NCI-H146 treated with DMSO at 0.1 percent for 48 hours (cell line): Measurements from ENCODE around the gene CCDC187.

ENCODE experiments used
- DNase-seq: peaks from one replicate; lab custom pipeline; 2025; ENCODE audit not compliant: unreplicated experiment; lab: John Stamatoyannopoulos, UW

Gene CCDC187

DNA sequence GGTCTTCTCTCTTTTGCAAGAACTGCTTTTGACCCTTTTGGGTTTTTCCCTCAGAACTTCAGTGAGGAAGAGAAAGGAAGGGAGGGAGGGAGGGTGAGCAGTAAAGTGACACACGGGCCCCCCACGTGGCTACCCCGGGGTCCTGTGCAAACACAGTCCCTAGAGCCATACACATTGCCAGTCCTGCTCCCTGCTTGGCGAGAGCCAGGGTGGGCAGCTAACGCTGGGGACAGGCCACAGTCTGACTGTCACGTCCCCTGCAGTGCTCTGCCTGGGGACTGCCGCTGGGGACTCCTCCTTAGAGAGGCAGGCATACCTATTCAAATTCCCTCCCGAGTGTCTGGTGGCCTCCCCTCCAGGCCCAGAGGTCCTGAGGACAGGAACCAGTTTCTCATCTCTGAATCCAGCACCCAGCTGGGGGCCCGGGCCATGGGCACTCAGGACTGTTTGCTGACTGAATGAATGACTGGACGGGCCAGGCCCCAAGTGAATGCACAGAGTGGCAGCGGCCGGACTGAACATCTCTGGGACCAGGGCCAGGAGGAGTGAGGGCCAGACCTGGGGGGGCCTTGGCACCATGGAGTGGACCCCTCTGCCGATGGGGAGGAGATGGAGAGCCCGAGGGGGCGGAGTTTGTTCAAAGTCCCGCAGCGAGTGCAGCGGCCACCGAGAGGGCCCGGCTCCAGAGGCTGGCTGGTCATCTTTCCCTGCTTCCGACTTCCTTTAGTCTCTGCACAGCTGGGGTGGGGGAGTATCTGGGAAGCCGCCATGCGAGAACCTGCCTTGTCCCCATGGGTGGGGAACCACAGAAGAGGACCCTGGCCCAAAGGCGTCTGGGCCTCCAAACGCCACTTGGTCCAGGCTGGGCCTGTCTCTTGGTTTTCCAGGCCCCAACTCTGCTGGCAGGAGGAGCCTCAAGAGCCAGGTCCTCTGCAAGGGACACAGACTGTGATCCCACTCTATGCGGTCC is 5.8 kb downstream of the CCDC187 start:
- DNase-seq, result no peak

DNA sequence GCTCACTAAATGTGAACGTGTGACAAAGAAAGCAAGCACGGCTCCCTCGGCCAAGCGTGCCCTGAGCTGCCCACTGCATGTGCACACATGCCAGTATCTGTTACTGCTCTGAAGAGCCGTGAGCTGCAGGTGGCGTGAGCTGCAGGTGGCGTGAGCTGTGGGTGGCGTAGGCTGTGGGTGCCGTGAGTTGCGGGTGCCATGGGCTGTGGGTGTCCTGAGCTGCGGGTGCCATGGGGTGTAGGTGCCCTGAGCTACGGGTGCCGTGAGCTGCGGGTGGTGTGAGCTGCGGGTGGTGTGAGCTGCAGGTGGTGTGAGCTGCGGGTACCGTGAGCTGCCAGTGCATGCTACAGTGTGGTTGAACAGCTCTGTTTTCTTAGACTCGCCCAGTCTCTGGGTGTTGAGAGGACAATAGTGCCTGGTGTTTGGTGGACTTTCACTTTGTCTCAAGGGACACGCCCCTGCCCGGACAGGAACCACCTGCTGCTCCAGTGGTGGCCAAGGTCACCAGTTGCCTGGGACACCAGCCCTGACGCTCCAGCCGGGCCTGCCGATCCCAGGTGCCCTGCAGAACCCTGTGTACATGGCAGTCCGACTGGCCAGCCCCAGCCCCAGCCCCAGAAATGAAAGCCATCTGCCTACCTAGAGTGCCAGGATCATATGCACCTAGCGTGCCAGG is 6.7 kb downstream of the CCDC187 start:
- DNase-seq, result peak; percentile 89

DNA sequence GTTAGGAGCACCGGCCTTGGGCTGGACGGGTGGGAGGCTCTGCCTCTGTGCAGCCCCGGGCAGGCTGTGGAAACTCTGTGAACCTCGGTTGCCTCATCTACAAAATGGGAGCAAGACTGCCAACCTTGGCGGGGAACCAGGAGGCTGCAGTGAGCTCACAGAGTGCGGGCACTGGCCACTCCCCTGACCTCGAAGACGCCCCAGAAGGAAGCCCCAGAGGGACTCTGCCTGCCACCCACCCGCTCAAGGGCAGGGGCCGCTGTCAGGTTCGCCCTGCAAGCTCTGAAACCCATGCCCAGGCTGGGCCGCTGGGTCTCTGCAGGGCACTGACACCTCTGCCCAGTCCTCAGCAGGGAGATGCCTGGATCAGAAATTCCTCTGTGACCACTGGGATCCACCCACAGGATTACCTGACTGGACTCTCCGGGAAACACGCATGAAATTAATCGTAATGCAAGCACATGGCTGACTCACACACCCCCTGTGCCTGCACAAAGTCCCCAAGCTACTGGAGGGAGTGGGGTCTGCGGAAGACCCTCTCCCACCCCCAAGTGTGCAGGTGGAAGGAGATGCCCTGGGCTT is 7.4 kb downstream of the CCDC187 start:
- DNase-seq, result no peak

DNA sequence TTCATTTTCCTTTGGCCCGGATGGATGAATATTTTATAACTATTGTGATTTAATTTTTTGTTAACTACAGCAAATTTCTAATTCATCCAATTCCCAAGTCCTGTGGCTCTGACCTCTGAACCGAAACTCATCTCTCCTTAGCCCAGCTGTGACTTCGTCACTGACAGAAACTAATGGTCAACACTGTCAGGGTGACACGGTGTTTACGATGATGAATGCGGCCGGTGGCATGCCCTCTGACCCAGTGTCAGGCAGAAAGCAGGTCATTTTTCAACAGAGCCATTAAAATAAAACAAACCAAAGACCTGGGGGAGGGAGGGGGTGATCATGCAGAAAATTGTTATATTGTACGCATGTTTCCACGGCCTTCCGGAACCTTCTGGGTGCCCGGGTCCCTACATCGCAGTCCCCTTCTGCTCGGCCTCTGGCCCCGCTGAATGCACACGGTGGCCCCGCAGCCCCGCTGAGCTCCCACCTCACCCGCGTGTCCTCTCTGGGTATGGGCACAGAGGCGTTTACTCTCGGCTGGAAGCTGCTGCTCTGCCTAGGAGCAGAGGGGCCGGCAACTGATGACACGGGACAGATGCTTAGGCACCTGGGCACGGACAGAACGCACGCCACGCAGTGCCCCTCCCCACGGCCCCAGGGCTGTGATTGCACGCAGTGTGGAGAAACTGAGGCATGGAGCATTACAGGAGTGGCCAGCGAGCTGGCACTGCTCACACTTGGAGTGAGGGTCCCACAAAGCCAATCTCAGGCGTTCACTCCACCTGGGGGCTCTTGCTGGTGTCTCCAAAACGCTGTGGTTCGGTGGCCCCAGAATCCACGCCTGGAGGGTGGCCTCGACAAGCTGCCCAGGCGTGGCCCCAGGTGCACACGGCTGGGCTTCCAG is 8.1 kb downstream of the CCDC187 start:
- DNase-seq, result no peak

DNA sequence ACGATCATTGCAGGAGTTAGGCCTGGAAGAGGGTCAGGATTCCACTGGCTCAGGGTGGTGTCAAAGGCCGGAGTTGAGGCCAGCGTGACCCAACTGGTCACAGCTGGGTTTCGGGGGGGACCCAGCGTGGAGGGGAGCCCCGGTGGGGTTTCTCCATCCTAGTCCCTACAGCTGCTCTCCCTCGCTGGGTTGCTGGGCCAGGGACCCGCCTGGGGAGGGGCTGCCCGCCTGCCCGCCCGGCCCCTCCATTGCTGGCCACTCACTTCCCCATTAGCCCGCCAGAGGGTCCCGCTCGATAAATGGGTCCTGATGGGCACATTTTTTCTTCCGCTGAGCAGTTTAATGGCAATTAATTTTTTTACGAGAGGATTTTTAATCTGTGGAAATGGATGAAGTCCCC is 8.8 kb downstream of the CCDC187 start:
- DNase-seq, result no peak

DNA sequence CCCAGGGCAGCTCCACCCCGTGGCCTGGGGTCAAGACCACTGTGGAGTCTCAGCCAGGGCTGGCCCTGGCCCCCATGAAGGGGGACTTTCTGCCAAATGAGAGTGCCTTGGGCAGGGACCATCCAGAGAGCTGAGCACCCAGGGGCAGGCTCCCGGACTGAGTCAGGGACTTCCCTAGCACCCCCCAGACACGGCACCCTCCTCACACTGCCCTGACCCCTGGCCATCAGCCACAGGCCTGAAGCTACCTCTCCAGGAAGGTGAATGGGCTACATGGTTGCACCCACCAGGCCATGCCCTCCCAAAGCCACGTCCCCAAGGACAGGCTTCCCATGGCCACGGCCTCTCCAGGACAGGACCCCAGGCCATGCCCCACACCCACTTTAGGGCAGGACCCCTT is 9.5 kb downstream of the CCDC187 start:
- DNase-seq, result no peak

DNA sequence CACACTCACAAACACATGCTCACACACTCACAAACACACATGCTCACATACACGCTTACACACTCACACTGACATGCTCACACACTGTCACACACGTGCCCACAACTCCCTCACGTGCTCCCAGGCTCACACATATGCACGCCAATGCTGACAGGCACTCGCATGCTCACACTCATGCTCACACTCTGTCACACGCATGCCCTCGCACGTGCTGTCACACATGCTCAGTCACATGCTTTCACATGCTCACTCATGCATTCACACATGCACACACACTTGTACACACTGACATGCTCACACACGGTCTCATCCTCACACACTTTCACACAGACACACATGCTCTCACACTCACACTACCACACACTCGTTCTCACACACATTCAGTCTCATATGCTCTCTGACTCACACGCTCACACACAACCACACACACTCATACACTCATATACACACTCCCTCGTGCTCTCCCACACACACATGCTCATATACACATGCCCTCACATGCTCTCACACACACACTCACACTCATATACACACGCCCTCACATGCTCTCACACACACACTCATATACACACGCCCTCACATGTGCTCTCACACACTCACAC is 10.3 kb downstream of the CCDC187 start:
- DNase-seq, result no peak

DNA sequence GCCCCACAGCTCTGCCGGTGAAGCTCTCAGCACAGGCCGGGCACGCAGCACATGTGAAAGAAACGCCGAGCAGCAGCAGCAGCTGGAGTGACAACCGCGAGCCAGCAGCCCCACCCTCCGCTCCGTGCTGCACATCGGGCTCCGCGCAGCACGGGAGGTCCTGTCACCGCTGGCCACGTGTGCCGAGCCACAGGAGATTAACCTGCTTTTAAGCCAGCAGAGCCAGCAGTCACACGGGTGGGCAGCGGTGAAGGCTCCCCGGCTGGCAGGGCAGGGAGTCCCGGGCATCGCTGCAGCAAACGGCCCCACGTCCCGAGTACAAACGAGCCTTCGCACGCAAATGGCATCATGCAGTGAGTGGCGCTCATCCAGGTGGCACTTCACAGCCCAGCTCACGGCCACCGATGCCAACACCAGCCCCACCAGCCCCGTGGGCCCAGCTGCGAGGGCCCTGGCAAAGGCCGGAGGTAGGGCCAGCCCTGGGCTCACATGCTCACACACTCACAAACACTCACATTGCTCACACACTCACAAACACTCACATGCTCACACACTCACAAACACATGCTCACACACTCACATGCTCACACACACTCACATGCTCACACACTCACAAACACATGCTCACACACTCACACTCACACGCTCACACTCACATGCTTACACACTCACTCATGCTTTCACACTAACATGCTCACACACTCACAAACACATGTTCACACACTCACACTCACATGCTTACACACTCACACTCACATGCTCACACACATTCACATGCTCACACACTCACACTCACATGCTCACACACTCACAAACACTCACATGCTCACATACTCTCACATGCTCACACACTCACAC is 11.1 kb downstream of the CCDC187 start:
- DNase-seq, result no peak

DNA sequence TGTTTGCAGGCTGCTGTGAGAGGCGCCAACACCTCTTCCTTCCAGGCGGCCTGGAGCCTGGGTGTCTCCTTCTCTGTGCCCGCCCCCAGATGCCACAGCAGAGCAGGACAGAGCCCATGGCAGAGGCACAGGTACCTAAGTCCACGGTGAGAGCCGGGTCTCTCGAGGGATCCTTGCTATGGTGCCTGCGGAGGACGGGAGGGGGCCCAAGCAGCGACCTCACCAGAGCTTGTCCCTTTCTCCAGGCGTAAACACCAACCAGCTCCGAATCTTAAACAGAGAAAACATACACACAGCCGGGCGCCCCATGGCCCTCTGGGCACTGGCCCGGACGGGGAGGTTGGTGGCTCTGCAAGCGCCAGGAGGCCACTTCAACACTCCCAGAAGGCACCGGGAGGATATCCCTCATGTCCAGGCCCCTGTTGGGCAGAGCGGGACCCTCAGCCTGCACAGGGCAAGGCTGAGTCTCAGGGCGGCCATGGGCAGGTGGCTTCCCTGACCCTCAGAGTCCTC is 11.8 kb downstream of the CCDC187 start:
- no peak for DNase-seq

DNA sequence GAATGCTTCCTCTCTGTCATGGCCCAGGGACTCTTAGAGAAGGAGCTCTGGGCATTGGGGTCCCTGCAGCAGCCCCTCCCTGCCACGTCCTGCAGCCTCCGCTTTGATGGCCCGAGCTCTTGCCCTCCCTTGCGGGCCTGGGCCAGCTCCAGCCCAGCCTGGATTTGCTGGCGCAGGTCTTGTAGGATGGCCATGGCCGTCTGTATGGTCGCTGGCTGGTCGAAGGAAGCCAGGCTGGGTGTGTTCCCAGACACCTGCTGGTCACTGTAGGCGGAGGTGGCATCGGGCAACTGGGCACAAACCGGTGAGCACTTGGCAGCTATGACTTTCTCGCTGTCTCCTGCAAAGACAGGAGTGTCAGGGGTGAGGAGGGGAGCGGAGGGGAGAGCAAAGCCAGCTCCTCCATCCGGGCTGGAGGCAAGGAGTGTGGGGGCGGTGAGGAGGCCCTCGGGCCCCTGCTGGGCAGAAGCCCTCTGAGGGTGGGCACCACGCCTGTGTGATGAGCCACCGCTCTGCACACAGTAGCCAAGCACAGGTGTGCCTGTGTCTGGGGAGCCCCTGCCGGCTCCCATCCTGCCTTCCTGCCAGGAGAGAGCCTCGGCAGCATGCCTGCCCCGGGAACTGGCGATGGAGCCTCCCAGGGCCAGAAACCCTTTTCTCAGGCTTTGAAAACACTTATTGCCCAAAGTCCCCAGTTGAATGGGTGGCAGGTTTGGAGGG is 12.4 kb downstream of the CCDC187 start:
- no peak for DNase-seq

DNA sequence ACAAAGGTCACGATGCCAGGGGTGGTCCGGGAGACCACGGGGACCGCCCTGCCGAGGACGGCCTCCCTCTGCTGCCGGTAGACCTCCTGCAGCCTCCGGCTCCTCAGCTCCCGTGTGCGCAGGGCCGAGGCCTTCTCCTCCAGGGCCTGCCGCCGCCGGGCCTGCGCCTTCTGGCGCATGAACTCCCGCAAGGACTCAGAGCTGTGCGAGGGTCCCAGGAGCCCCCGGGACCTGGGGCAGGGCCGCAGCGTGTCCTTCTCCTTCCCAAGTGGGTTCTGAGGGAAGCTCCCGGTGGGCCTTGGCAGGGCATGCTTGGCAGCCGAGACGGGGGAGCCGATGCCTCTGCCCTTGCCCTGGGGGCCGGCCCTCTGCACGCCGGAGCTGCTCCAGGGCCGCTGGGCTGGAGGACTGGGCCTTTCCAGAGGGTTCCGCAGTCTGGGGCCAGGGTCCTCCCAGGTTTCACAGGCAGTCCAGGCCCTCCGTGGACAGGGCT is 13.3 kb downstream of the CCDC187 start:
- no peak for DNase-seq

DNA sequence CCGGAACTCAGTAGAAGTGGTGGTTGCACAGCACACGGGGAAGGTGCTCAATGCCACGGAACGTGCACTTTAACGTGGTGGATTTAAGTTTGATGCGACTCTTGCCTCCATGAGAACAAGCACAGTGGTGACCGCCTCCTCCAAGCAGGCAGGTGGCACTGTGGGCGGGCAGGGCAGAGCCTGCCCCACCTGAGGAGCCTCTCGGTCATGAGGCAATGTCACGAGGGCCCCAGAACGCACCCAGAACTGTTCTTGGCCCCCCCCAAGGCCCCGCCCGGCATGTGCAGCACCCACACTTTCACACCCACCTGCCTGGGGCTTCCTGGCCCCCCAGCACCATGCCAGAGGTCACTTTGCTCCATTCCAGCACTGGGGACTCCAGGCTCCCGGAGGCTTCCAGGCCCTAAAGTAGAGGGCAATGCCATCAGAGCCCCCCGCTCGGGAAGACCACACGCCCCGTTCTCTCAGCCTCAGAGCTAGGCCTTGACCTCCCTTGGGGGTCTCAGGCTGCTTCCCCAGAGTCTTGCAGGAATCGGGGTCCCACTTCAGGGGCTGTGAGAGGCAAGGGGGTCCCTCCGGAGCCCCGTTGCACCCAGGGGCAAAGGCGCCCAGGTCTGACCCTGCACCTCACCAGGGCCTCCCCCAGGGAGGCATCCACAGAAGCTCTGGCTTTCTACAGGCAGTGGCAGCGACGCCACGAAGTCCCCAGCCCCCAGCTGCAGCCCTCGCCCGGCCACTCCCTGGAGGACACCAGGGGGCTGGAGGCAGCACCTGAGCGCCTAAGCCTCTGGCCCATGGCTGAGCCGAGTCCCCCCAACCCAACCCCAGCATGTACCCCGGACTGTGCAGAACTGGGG is 14.0 kb downstream of the CCDC187 start:
- DNase-seq, result no peak

DNA sequence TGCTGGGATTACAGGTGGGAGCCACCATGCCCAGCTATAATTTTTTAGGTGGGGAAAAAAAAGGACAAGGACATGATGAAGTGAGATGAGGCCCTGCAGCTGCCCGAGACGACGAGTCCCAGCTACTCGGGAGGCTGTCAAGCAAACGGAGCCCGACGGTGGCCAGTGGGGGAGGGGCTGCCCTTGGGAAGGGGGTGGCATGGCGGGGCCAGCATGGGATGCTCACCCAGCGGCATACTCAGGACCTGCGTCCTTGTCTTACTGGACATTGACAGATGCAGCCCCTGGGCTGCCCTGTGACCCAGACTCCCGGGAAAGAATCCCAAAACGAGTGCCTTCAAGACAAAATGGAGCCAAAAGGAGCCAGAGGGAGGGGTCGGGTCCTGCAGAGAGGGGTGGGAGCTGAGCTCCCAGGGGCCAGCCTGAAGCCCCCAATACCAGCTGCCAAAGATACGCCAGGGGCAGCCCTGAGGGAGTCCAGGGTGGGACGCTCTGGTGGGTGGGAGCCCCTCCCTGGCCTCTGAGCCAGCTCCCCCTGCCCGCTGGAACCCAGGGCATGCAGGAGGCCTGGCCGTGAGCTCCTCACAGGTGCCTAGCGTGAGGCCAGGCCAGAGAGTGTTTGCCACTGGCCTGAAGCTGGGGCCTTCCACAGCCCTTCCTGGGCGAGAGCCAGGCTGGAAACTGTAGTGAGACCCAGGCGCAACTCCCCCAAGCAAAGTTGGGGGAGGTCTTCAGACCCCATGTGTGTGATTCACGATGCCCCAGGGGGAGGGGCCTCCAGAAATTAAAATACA is 15.7 kb downstream of the CCDC187 start:
- no peak for DNase-seq

DNA sequence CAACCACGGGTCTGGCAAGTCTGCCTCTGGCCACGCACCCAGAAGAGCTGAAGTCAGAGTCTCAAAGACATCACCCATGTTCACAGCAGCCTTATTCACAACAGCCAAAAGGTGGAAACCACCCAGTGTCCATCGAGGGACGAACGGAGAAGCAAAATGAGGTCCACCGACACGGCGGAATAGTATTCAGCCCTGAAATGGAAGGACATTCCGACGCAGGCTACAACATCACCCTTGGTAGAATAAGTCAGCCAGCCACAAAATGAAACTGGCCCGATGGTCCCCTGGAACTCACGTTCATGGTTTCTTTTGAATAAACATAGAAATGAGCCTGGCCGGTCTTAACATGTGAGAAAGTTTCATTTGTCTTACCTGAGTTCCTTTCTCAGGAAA is 16.9 kb downstream of the CCDC187 start:
- DNase-seq, result no peak

DNA sequence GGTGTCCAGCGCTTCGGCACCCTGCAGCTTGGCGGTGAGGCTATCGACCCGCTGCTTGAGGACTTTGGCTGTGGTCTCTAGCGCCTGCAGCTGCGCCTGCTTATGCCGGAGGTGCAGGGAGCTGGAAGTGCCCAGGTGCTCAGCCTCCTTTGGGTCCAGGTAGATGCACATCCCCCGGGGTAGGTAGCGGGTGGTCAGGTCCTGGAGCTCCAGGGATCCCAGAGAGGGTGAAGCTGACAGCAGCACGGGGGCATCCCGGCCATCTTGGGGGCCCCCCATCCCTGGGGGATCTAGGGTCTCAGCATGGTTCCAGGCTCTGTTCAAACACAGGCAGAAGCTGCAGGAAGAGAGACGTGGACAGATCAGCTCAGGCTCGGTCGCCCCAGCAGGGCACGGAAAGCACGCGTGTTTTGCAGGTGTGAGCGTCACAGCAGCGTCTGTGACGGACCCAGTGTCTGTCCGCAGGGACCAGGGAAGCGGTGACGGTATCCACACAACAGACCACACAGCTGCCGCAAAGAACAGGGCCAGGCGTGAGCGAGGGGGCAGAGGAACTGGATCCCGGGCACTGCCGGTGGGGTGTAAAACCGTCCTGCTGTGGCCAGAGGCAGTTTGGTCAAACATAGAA is 17.4 kb downstream of the CCDC187 start:
- DNase-seq, result no peak
